Ectodermal cell (in vitro differentiated cells): ENCODE data around the gene ZNF420.

Experiments
- H3K27ac ChIP-seq: 2 replicates; pipeline ENCODE4 v1.7.0; 2013; ENCODE audit warnings: mild to moderate bottlenecking, low read depth, low read length; ENCODE audit not compliant: insufficient read depth, poor library complexity, severe bottlenecking
- H3K27me3 ChIP-seq: 2 replicates; pipeline ENCODE4 v1.7.0; 2013; ENCODE audit warnings: mild to moderate bottlenecking, low read length; ENCODE audit not compliant: insufficient read depth, control insufficient read depth, poor library complexity, severe bottlenecking
- H3K36me3 ChIP-seq: one replicate; pipeline ENCODE4 v1.7.0; 2013; ENCODE audit warnings: low read length; ENCODE audit not compliant: control insufficient read depth, insufficient read depth
- H3K4me1 ChIP-seq: one replicate; pipeline ENCODE4 v1.7.0; 2013; ENCODE audit warnings: low read length; ENCODE audit not compliant: control insufficient read depth, insufficient read depth
- H3K4me3 ChIP-seq: 2 replicates; pipeline ENCODE4 v1.7.0; 2013; ENCODE audit warnings: low read depth, low read length, control low read depth; ENCODE audit not compliant: insufficient read depth
- H3K9me3 ChIP-seq: 2 replicates; pipeline ENCODE4 v1.7.0; 2013; ENCODE audit warnings: mild to moderate bottlenecking, low read length, moderate library complexity; ENCODE audit not compliant: control insufficient read depth
- WGBS, 2 experiments: methylation state at CpG; one replicate each; pipeline ENCODE4 v1.1.7; 2013; ENCODE audit warnings: missing lambda C conversion rate in 2 of 2; 5-methylcytosine and 5-hydroxymethylcytosine counted together

Gene ZNF420

DNA sequence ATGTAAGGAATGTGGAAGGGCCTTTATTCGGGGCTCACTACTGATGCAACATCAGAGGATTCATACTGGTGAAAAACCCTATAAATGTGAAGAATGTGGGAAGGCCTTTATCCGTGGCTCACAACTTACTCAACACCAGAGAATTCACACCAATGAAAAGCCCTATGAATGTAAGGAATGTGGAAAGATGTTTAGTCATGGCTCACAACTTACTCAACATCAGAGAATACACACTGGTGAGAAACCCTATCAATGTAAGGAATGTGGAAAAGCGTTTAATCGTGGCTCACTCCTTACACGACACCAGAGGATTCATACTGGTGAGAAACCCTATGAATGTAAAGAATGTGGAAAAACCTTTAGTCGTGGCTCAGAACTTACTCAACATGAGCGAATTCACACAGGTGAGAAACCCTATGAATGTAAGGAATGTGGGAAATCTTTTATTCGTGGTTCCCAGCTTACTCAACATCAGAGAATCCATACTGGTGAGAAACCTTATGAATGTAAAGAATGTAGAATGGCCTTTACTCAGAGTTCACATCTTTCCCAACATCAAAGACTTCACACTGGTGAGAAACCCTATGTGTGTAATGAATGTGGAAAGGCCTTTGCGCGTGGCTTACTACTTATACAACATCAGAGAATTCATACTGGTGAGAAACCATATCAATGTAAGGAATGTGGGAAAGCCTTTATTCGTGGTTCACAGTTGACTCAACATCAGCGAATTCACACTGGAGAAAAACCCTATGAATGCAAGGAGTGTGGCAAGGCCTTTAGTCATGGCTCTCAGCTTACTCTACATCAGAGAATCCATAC lies 50.0 kb downstream of the ZNF420 start:
- Histone ChIP-seq H3K4me3 (no peak overlapping the region), H3K27ac (no peak overlapping the region), H3K27me3 (no peaks in the 10 kb centered on the region), H3K9me3 (peaks cover 30% of the 10 kb centered on the region), H3K4me1 (no peaks in the 10 kb centered on the region), H3K36me3 (peaks cover 14% of the 10 kb centered on the region)
- 95 to 96% methylated on average over 9 to 11 of the region's 12 CpGs for whole genome bisulfite sequencing, 2 experiments

DNA sequence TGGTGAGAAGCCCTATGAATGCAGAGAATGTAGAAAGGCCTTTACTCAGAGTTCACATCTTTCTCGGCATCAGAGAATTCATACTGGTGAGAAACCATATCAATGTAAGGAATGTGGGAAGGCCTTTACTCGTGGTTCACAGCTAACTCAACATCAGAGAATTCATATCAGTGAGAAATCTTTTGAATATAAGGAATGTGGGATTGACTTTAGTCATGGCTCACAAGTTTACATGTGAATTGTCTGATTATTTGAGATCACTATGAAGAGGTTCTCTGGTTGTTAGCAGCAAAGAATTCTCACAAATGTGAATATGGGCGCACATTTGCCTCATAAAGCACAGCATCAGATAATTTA lies 50.6 kb downstream of the ZNF420 start:
- H3K9me3 ChIP-seq, result peaks cover 29% of the 10 kb centered on the region
- no peak overlapping the region for H3K27ac ChIP-seq
- no peaks in the 10 kb centered on the region for H3K4me1 ChIP-seq
- WGBS, 2 experiments, result 97% methylated on average over 3 of the region's 3 CpGs
- peaks cover 14% of the 10 kb centered on the region for H3K36me3 ChIP-seq
- H3K27me3 ChIP-seq, result no peaks in the 10 kb centered on the region
- H3K4me3 ChIP-seq, result no peak overlapping the region

DNA sequence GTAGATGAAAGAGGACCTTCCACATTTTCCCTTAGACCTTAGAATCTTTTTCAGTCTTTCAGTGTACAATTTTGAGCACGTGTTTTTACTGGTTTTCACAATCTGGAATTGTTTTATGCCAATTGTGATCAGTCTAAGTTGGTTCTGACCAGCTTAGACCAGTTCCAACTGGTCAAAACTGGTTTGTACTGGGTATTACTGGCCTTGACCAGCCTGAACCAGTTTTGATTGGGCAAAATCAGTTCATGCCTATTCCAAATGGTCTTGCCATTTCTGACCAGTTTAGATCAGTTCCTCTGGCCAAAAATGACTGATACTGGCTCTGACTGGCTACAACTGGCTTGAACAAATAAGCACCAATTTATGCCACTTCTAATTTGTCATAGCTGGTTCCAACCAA lies 57.9 kb downstream of the ZNF420 start:
- no peak overlapping the region for H3K4me3 ChIP-seq
- no peak overlapping the region for H3K27ac ChIP-seq
- H3K27me3 ChIP-seq, result no peaks in the 10 kb centered on the region
- H3K36me3 ChIP-seq, result no peaks in the 10 kb centered on the region
- no peaks in the 10 kb centered on the region for H3K4me1 ChIP-seq
- H3K9me3 ChIP-seq, result peaks cover 19% of the 10 kb centered on the region
- WGBS, 2 experiments, result 0 to 4% methylated on average over 1 of the region's 1 CpG

DNA sequence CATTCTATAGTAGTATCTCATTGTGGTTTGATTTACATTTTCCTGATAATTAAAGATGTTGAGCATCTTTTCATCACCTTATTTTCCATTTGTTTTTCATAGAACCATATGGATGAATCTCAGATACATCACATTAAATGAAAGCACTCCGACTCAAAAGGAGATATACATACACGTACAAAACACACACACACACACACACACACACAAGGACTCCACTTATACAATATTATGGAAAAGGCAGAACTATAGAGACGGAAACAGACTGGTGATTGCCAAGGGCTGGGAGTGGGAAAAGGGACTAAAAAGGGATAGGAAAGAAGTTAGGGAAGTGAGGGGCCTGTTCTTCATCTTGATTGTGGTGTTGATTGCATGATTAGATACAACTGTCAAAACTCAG lies 70.0 kb downstream of the ZNF420 start:
- H3K4me1 ChIP-seq, result no peaks in the 10 kb centered on the region
- H3K4me3 ChIP-seq, result no peak overlapping the region
- 70 to 91% methylated on average over 2 to 3 of the region's 3 CpGs for WGBS, 2 experiments
- H3K27ac ChIP-seq, result no peak overlapping the region
- H3K9me3 ChIP-seq, result peaks cover 18% of the 10 kb centered on the region
- H3K27me3 ChIP-seq, result no peaks in the 10 kb centered on the region
- peaks cover 10% of the 10 kb centered on the region for H3K36me3 ChIP-seq

DNA sequence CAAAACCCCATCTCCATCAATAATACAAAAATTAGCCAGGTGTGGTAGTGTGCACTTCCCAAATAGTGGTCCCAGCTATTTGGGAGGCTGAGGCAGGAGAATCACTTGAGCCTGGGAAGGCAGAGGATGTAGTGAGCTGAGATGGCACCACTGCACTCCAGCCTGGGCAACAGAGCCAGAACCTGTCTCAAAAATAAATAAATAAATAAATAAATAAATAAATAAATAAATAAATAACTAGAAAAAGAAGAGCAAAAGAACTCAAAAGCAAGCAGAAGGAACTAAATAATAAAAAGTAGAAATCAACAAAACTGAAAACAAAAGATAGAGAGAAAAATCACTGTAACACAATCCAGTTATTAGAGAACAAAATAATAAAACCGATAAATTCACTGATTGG lies 81.9 kb downstream of the ZNF420 start:
- Histone ChIP-seq H3K36me3 (peaks cover 28% of the 10 kb centered on the region), H3K27me3 (no peaks in the 10 kb centered on the region), H3K4me1 (no peaks in the 10 kb centered on the region), H3K4me3 (no peak overlapping the region), H3K27ac (no peak overlapping the region), H3K9me3 (peaks cover 7% of the 10 kb centered on the region)
- WGBS, 2 experiments, result 90 to 100% methylated on average over 1 of the region's 1 CpG

DNA sequence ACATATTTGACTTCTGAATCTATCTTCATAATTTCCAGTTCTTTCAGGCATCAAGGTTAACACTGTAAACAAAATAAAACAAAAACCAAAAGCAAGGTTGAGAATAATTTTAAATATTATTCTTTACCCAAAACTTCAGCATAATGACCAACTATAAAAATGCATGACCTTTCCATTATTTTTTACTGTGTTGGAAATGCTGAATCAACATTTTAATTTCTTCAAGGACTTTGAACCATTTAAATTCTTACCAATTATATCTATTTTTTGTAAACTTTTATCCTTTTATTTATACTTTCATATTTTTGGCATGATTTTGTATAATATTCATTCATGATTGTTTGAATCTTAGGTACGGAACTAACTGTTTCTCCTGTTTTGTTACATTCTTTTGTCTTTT lies 87.4 kb downstream of the ZNF420 start:
- Histone ChIP-seq H3K36me3 (peaks cover 54% of the 10 kb centered on the region), H3K27ac (no peak overlapping the region), H3K9me3 (peaks cover 10% of the 10 kb centered on the region), H3K27me3 (no peaks in the 10 kb centered on the region), H3K4me1 (no peaks in the 10 kb centered on the region), H3K4me3 (no peak overlapping the region)
- 95 to 100% methylated on average over 1 of the region's 1 CpG for WGBS, 2 experiments

DNA sequence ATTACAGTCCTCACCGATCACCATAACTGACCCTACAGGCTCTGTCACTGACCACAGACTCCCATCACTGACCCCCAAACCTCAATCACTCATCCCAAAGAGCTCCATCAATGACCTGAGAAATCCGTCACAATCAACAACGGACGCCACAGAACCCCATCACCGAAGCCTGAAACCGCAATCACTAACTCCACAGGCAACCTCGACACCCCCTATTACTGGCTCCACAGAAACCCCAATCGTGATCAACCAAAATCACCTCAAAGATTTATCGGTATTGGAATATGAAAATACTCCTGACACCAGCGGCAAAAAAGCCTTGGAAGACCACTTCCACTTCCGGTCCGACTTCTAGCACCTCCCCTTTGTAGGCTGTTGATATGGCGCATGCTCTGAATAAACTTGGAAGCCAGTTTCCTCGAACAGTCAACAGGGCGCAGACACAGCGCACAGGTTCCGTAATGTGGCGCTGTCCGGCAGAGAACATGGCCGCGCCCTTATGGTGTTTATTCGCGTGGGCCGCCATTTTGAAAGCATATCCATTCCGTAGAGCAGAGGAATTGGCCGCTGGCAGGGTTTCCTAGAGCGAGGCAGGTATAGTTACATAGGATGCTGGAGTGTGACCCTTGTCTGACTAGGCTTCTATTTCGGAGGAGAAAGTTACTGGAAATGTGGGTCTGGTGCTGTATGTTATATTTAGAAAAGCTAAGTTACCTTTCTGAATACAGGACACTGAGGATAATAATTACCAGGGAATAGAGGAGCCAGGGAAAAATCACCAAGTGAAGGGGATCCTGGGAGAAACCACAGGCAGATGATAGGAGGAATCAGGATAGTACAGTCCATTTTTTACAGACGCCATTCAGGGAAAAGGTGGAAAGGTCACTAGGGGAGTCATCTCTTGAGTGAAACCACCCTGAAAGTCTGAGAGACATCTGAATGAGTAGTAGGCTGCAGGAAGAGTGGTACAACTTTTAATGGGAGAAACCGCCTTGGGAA lies 94.4 kb downstream of the ZNF420 start, which contains the start of gene ZNF585A:
Gene ZNF585A (minus strand): TSS at position 328 of the 999 bp plus-strand sequence. CDS start 2,785 bp downstream, outside the sequence.
- Histone ChIP-seq H3K9me3 (peaks cover 3% of the 10 kb centered on the region), H3K36me3 (peaks cover 18% of the 10 kb centered on the region), H3K4me1 (no peaks in the 10 kb centered on the region), H3K27ac (no peak within 1 kb of the TSS), H3K4me3 (peak within 1 kb of the TSS; percentile 65), H3K27me3 (no peaks in the 10 kb centered on the region)
- 14 to 16% methylated on average over 30 of the region's 30 CpGs for WGBS, 2 experiments
